Measurements from ENCODE around the gene RDX.

DNA sequence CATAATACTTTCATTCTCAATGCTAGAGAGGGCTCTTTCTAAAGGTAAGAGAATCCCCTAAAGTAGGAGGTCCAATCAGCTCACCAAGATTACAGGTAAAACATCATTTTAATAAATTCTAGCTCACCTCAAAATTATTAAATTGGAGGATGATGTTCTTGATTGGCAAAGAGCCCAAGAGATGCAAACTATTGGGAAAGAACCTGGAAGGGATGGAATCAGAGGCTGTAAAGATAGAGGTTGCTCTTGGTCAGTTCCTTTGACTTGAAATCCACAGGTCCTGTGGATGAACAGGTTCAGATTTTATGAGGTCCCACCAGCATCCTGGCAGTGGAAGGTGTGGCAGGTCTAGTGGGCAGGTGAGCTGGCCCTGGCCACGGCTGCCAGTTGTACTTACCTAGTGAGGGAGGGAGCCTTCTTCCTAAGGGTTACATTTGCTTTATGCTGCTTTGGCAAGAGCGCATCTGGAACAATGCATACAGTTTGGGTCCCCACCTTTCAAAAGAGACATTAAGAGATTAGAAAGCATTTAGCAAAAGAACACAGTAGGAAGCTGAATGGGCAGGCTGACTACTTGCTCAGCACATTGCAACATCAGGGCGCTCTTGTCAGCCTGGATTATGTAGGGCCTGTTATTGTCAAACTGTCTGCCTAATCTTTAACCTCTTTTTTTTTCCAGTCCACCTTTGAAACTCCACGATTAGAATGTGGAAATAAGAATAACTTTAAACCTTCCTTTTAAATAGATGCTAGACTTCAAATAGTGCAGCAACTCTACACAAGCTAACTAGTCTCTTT lies 97.0 kb downstream of the RDX start:
- TF ChIP-seq, protein P1, sequence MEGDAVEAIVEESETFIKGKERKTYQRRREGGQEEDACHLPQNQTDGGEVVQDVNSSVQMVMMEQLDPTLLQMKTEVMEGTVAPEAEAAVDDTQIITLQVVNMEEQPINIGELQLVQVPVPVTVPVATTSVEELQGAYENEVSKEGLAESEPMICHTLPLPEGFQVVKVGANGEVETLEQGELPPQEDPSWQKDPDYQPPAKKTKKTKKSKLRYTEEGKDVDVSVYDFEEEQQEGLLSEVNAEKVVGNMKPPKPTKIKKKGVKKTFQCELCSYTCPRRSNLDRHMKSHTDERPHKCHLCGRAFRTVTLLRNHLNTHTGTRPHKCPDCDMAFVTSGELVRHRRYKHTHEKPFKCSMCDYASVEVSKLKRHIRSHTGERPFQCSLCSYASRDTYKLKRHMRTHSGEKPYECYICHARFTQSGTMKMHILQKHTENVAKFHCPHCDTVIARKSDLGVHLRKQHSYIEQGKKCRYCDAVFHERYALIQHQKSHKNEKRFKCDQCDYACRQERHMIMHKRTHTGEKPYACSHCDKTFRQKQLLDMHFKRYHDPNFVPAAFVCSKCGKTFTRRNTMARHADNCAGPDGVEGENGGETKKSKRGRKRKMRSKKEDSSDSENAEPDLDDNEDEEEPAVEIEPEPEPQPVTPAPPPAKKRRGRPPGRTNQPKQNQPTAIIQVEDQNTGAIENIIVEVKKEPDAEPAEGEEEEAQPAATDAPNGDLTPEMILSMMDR (IDR thresholded peaks at IDR 0.05; ENCODE audit: insufficient read depth, low read depth, low read length), result no peak
- no peak for TF ChIP-seq EZH2 (IDR thresholded peaks at IDR 0.05; ENCODE audit: insufficient read depth, low read length)

All from astrocyte (in vitro differentiated cells and primary cell).